Gastrocnemius medialis (tissue), 4 donors: ENCODE measurements around the gene ZMAT5.

Experiments used
- CTCF ChIP-seq, 5 experiments: fragments of 450-650 bp in 3 of 5; fragments of 200-600 bp in 2 of 5; sonication (generic) in 2 of 5; IDR thresholded peaks in 4 of 5; conservative IDR thresholded peaks in 1 of 5; 1 replicate in 4 of 5; 2 replicates in 1 of 5; pipeline ENCODE4 v1.5.1; 2016 to 2019; ENCODE audit warnings: antibody characterized with exemption in 5 of 5, mild to moderate bottlenecking in 3 of 5, moderate library complexity in 3 of 5
- POLR2A ChIP-seq, 2 donors: fragments of 450-650 bp; IDR thresholded peaks; one replicate each; pipeline ENCODE4 v1.6.1; 2017; ENCODE audit warnings: antibody characterized with exemption in 2 of 2, mild to moderate bottlenecking in 2 of 2, moderate library complexity in 2 of 2

- TF ChIP-seq CTCF (IDR thresholded peaks at IDR 0.05 in 4 of 5, conservative IDR thresholded peaks at IDR 0.05 in 1 of 5): no peak
- TF ChIP-seq POLR2A (IDR thresholded peaks at IDR 0.05): no peak
These were observed 56.6 kb downstream of the ZMAT5 start for GRCh38 chr22:29710193-29710592.
